ENCODE measurements around the gene GPR153.

GRCh38 chr1:6210591-6211355 is 50.1 kb downstream of the GPR153 start:
- no peak for TF ChIP-seq EZH2 (conservative IDR thresholded peaks at IDR 0.05; ENCODE audit: low read depth, low read length)
- TF ChIP-seq POLR2A (IDR thresholded peaks at IDR 0.05; ENCODE audit: insufficient read depth in 1 of 2, low read depth in 2 of 2, low read length in 2 of 2): no peak
- TF ChIP-seq ZNF205 (CRISPR knock-in tag; IDR thresholded peaks at IDR 0.05): no peak
- no peak for TF ChIP-seq HNF4A (CRISPR knock-in tag; IDR thresholded peaks at IDR 0.05)
- no peak for TF ChIP-seq YY1 (IDR thresholded peaks at IDR 0.05; ENCODE audit: insufficient read depth, insufficient replicate concordance, low read depth, low read length)
- TF ChIP-seq, protein P1, sequence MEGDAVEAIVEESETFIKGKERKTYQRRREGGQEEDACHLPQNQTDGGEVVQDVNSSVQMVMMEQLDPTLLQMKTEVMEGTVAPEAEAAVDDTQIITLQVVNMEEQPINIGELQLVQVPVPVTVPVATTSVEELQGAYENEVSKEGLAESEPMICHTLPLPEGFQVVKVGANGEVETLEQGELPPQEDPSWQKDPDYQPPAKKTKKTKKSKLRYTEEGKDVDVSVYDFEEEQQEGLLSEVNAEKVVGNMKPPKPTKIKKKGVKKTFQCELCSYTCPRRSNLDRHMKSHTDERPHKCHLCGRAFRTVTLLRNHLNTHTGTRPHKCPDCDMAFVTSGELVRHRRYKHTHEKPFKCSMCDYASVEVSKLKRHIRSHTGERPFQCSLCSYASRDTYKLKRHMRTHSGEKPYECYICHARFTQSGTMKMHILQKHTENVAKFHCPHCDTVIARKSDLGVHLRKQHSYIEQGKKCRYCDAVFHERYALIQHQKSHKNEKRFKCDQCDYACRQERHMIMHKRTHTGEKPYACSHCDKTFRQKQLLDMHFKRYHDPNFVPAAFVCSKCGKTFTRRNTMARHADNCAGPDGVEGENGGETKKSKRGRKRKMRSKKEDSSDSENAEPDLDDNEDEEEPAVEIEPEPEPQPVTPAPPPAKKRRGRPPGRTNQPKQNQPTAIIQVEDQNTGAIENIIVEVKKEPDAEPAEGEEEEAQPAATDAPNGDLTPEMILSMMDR (CRISPR knock-in tag; IDR thresholded peaks at IDR 0.05): no peak
- no peak for TF ChIP-seq POLR2AphosphoS5 (IDR thresholded peaks at IDR 0.05; ENCODE audit: low read depth, low read length)
- no peak for TF ChIP-seq RFX1 (IDR thresholded peaks at IDR 0.05)
- no peak for TF ChIP-seq ZNF263 (CRISPR knock-in tag; IDR thresholded peaks at IDR 0.05)
- TF ChIP-seq ZFP36 (IDR thresholded peaks at IDR 0.05; ENCODE audit: borderline replicate concordance, low read depth, low read length, partially characterized antibody): no peak

All from HepG2 (cell line).